ENCODE data around the gene PKNOX1. TPM values are rescaled to one million over a fixed set of nuclear protein-coding genes. Genes with fewer than 3 reads are reported as not detected.

The PKNOX1 gene
- total RNA-seq, 1 experiment from 2014 or later, result 43.4 TPM

DNA sequence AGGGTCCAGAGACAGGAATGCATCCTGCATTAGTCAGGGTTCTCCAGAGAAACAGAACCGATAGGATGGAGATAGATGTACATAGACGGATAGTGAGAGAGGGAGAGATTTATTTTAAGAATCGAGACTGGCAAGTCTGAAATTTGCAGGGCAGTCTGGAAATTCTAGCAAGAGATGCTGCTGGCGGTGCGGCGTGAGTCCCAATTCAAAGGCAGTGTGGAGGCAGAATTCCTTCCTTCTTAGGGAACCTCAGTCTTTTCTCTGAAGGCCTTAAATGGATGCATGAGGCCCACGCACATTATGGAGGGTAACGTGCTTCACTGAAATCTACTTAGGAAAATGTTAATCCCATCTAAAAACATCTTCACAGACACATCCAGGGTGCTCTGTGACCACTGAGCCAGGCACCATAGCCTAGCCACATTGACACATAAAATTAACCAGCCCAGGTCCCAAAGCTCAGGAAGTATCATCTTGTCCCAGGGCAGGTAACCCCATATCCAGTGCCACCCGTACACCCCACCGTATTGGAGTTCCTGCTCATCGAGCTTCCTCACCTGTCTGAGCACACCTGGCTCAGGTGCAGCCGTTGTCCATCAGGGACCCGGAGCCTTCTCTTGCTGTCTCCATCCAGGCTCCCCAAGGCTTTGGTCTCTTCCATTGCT is 9.7 kb upstream of the PKNOX1 start:
- TF ChIP-seq, protein P1, sequence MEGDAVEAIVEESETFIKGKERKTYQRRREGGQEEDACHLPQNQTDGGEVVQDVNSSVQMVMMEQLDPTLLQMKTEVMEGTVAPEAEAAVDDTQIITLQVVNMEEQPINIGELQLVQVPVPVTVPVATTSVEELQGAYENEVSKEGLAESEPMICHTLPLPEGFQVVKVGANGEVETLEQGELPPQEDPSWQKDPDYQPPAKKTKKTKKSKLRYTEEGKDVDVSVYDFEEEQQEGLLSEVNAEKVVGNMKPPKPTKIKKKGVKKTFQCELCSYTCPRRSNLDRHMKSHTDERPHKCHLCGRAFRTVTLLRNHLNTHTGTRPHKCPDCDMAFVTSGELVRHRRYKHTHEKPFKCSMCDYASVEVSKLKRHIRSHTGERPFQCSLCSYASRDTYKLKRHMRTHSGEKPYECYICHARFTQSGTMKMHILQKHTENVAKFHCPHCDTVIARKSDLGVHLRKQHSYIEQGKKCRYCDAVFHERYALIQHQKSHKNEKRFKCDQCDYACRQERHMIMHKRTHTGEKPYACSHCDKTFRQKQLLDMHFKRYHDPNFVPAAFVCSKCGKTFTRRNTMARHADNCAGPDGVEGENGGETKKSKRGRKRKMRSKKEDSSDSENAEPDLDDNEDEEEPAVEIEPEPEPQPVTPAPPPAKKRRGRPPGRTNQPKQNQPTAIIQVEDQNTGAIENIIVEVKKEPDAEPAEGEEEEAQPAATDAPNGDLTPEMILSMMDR (conservative IDR thresholded peaks at IDR 0.05), result no peak
- no peak overlapping the region for H3K27ac ChIP-seq (ENCODE audit: insufficient read length, low read depth, low read length)

More for the DNA sequence above, 9.7 kb upstream of the PKNOX1 start:
- Histone ChIP-seq H3K23me2 (ENCODE audit: insufficient read length, low read depth, low read length, poor library complexity, severe bottlenecking) (no peaks in the 10 kb centered on the region), H4K20me1 (ENCODE audit: control insufficient read depth, insufficient read depth, insufficient read length) (no peaks in the 10 kb centered on the region), H3K79me2 (ENCODE audit: insufficient read depth, low read length) (no peaks in the 10 kb centered on the region), H2BK5ac (ENCODE audit: insufficient read length, low read length) (no peak overlapping the region), H3K23ac (ENCODE audit: insufficient read length, low read depth, low read length) (no peak overlapping the region), H3K9me3 (ENCODE audit: control insufficient read depth, low read depth, low read length) (no peaks in the 10 kb centered on the region), H2AK5ac (ENCODE audit: insufficient read length, low read length) (no peak overlapping the region), H3K4me2 (ENCODE audit: insufficient read depth, insufficient read length, low read length) (no peak overlapping the region), H3K18ac (ENCODE audit: insufficient read length, low read depth, low read length) (no peak overlapping the region), H2BK12ac (ENCODE audit: insufficient read length, low read depth, low read length) (peak overlapping the region; percentile 13), H4K8ac (replicated peaks; ENCODE audit: insufficient read length, low read depth, low read length) (no peak overlapping the region), H2BK20ac (ENCODE audit: low read depth, low read length, poor library complexity, severe bottlenecking) (no peak overlapping the region), H2BK15ac (ENCODE audit: low read depth, low read length) (no peak overlapping the region), H3K4me1 (ENCODE audit: insufficient read depth, low read length) (no peaks in the 10 kb centered on the region), H3K14ac (ENCODE audit: insufficient read depth, low read length) (no peak overlapping the region; the same call in 1 of the 2 replicates), H3K9ac (ENCODE audit: extremely low read depth, insufficient read length, low read length) (no peak overlapping the region), H3K79me1 (ENCODE audit: insufficient read depth, low read depth, low read length, poor library complexity, severe bottlenecking) (no peaks in the 10 kb centered on the region), H2BK120ac (ENCODE audit: low read depth, low read length, poor library complexity, severe bottlenecking) (no peak overlapping the region), H3K56ac (ENCODE audit: insufficient read length, low read depth, low read length) (no peak overlapping the region), H4K5ac (ENCODE audit: insufficient read length, low read depth, low read length) (no peak overlapping the region), H3T11ph (ENCODE audit: low read length) (no peak overlapping the region), H2AFZ (ENCODE audit: low read length) (no peak overlapping the region), H3K4ac (ENCODE audit: low read depth, low read length) (no peak overlapping the region), H3K27me3 (ENCODE audit: insufficient read depth, low read length) (no peaks in the 10 kb centered on the region), H4K91ac (ENCODE audit: insufficient read length, low read depth, low read length) (no peak overlapping the region)
- WGBS (ENCODE audit: extremely low coverage, insufficient read length, low lambda C conversion rate), result no CpG with 5 or more reads among the region's 13 CpGs
- DNase-seq, result no peak
- Mint-ChIP-seq H3K4me1 (peaks cover 28 to 29% of the 10 kb centered on the region in 2 experiments), H3K4me3 (no peak overlapping the region; a peak in 1 of 5 replicates), H3K27me3 (ENCODE audit: low read depth) (no peaks in the 10 kb centered on the region), H3K27ac (peak overlapping the region in 1 of 3 experiments; percentile 43; a peak in 3 of 7 replicates), H3K9me3 (peaks cover 0 to 2% of the 10 kb centered on the region in 2 experiments; a peak in 1 of 5 replicates), H3K36me3 (ENCODE audit: insufficient read depth in 1 of 3, low read depth in 3 of 3) (peaks cover 0 to 1% (median 0%) of the 10 kb centered on the region in 3 experiments; a peak in 1 of 7 replicates)

Measured in H9 (cell line).